ENCODE measurements around the gene NPC2.

NPC2 gene

DNA sequence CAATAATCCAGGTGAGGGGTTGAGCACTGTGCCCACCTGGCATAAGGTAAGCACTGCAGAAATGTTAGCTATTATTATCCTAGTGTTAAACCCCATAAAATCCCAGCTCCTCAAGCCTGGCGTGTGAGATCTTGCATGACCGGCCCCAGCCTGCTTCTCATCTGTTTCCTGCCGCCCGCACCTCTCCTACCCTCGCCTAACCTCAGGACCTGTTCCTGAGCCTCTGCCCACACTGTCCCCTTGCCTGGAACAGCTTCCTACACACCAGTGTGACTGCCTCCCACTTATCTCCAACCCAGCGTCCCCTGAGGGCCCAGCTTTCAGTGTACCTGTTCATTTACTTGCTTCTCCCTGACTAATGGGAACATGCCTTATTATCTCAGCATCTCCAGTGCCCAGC is 25.1 kb upstream of the NPC2 start:
- no peak for DNase-seq

DNA sequence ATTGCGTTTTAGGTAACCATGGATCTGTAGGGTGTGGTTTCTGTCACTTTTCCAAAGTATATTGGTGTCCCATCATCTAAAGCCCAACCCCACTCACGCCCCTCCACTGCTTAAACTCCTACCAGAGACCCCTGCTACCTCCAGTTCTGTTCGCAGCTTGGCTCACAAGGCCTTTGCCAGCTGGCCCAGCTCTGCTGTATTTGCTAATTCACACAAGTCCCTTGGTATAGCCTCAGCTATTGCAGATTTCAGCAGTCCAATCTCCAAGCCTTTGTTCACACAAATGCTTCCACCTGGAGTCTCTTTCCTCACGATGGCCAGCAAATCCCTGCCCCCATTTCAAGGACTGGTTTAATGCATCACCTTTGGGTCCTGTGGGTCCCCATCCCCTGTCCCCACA is 24.6 kb upstream of the NPC2 start:
- DNase-seq, result no peak

DNA sequence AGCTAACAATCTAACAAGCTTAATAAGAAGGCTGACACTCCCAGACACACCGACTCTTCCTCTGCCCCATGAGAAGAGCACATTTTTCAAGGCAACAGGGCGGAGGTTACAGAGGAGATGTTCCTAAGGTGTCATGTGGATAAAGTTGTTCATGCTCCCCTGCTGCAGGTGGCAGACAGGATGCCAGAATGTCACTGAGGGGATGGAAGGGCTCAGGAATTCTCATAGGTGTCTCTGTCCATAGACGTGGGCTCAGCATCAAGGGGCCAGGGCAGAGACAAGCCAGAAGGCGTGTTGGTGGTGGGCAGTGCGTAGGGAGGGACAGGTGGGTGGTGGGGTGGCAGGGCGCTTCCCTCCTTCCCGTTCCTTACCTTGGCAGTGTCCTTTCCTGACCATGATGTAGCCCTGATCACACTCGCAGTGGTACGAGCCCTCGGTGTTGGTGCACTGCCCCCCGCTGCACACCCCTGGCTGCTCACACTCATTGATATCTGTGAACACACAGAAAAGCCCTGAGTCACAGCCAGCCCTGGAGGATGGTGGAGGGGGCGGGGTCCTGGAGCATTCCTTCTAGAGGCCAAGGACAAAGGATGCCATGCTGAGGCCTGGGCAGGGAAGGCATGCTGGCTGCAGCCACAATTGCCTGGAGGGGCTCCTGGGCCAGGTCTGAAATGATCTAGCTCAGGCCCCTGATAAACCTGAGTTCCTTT is 23.5 kb upstream of the NPC2 start:
- DNase-seq, result peak; percentile 10

DNA sequence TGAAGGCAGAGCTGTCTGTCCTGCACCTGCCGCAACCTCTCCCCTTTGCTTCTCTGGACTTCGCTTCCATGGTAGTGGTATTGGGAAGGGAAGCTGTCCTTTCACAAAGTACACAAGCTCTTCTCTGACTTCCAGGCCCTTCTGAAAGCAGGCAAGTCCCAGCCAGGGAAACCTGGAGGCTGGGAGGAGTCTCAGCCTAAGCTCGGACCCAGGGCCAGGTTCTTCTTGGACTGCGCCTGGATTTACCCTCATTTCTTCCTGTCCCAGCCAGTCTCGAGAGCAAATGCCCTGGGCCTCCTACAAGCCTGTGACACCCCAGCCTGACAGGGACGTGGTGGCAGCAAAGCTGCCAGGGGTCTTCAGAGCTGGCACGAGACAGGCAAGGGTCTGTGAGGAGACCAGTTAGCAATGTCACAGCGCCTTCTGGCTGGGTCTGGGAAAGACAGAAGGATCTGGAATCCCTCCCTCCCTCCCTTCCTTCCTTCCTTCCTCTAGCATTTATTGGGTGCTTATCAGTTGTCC is 22.8 kb upstream of the NPC2 start:
- no peak for DNase-seq

DNA sequence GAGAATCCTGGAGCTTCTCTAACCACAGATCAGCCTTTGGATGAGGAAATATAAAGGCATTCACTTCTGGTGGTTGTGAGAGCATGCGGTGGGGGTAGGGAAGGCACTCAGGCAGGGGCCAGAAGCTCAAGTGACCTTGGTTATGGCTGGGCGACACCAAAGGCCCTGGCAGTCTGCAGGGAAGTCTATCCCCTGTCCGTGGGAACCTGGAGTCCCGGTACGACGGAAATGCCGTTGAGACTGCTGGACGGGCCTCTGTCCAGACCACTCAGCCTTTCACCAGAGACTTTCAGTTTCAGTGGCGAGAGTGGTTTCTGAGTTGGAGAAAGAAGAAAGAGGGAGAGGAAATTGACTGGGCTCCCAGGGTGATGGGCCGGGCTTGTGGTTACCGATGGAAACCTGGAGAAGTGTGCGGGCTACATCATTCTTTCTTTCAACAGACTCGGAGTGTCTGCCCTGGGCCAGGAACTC is 21.4 kb upstream of the NPC2 start:
- no peak for DNase-seq

DNA sequence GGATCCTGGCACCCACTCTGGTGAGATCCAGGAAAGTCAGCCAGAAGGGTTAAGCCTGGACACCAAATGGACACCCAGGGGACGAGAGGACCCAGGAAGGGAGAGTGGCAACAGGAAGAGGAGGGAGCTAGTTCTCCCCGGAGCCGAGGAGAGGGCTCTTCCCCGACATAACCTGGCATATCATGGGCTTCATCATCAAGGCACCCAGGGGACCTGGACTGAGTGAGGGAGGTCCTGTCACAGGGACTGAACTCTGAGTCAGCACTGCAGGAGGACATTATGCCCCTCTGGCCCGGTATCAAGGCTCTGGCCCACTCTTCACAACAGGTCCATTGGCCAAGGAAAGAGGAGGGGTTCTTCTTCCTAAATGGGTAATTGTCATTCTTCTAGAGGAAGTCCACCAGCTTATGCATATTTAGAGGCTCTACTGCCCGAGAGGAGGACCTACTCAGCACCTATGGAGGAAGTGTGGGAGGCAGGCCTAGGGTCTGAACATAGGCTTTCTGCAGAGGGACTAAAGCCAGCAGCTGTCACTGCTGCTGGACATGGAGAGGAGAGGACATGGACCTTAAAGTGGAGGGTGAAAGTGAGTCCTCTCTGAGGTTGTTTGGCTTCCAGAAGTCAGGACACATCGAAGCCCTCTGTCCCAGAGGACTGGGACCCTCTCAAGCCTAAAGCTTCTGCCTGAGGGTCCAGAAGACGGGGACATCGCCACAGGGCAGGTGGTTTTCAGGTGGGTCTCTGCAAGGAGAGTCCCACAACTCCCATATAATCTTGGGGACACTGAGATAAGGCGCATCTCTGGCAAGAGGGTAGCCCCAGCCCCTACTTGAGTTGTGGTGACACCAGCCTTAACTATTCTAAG is 19.1 kb upstream of the NPC2 start:
- no peak for DNase-seq

DNA sequence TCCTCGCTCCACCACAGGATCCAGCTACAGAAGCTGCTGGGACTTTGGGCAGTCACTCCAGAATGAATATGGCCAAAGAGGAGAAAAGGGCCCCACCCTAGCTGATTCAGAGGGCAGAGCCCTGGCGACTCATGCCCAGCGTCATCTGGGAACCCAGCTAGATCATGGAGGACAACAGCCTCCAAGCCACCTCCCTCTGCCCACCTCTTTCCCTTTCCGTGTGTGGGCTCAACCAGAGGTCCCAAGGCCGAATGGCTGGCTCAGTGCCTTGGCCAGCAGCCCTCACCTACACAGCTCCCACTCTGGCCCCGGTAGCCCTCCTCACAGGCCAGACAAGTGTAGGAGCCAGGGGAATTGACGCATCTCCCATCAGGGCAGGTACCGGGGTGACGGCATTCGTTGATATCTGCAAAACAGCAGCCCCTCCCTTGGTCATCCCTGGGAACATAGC is 17.9 kb upstream of the NPC2 start:
- no peak for DNase-seq

DNA sequence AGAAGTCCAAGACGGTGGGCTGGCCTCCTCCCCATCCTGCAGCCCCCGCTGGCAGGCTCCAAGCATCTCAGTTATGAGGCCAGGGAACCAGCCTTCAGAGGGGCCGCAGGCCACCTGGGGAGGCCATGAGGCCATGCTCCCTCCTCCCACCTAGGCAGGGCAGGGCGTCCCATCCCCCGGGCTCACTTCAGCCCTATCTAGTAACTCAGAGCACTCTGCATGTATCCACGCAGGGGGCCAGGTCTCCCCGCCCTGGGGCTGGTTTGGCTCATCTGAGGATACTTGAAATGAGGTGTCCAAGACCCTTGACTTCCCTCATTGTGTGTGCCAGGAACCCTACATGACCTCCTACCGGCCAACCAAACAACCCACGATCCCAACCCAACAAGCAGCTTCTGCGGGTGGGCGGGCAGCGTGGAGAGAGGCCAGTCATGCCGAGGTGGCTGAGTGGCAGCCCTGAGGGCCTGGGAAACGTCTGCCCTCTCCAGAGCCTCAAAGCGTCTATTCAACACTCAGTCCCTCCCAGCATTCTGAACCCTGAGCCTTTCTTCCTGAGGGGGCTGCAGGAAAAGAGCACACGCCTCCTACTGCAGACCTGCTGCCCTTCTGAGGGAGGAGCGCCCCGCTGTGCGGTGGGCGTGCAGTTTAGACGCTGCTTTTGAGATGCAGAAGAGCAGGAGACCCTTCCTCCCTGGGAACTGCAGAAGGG is 17.3 kb upstream of the NPC2 start:
- DNase-seq, result no peak

DNA sequence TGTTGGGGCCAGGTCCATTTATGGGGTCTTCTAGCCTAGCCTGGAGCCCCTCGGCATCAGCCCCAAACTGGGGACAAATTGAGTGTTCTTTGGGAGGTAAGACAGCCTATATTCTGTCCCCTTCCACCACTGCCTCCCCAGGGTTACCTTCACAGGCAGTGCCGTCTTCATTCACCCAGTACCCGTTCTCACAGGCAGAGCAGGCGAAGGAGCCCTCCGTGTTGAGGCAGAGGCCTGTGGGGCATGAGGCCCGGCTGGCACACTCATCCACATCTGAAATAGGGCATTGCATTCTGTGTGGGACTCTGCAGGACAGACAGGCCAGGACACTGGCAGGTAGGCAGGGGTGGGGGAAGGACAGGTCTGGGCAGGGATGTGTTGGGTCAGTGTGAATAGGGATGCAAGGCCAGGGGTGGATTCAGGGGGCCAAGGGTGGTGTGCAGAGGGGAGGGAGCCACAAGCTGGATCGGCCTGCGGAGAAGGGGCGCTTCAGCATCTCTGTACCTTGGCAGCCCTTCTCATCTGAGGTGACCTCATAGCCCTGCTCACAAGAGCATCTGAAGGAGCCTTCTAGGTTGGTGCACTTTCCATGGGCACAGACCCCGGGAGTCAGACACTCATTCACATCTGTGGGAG is 16.6 kb upstream of the NPC2 start:
- no peak for DNase-seq

DNA sequence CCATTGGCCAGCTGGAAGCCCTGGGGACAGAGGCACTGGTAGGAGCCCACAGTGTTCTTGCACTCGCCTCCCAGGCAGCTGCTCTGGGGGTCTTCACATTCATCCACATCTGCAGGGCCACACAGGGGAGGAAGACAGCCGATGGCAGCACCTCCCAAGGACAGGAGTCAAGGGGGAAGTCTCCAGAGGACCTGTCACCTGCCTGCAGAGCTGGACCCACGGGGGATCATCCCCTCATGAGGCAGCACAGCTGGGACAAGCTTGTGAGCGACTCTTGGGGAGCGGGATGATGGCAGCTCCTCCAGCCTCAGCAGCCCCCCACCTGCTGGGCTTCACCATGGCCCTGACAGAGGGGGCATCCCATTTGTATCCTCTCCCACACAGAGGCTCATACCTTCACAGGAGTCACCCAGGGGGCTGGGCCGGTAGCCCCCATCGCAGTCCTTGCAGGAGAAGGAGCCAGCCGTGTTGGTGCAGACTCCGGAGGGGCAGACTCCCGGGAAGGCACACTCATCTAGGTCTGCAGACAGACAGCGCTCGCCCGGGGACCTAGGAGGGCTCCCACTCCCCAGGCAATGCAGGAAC is 15.8 kb upstream of the NPC2 start:
- DNase-seq, result no peak

DNA sequence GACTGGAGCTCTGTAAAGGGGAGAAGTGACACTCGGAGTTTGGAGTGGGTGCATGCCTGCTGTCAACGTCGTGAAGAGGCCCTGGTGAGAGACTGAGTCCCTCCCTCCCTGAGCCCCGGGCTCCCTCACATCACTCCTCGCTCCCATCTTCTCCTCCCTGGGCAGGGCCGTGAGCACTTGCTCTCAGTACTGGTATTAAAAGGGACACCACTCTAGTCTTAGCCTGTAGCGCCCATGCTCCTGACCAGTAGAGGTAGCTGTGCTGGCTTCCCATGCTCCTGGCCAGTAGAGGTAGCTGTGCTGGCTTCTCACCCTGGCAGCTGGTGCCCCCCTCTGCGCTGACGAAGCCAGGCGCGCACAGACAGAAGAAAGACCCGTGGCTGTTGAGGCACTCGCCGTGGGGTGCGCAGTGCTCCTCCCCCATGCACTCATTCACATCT is 15.2 kb upstream of the NPC2 start:
- peak; percentile 81 for DNase-seq

DNA sequence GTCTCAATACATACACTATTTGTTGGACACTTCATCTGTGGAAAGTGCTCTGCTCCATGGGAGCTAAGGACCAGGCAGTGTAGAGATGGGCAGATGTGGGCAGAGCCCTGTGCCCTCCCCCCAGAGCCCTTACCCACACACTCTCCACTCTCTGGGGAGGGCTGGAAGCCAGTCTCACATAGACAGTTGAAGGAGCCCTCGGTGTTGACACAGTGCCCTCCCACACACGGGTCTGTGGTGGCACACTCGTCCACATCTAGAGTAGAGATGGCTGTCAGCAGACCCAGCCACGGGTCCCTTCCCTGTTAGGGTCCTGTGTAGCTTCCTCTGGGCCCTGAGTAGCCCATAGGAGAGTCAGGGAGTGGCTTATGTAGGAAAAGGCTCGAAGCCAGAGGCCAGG is 14.7 kb upstream of the NPC2 start:
- no peak for DNase-seq

DNA sequence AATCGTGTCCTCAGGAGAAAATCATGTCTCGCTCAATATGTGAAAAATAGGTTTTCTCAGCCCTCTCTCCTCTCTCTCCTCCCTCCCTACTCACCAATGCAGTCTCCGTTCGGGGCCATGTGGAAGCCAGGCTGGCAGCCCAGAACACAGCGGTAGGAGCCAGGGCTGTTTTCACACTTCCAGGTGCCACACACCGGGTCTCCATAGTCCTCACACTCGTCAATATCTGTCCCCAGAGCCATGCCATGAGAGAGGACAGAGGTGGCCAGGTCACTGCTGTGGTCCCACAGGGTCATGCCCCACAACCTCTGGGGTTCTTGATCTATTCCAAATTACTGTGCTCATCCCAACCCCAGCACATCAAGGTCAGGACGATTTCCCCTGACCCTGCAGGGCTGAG is 14.0 kb upstream of the NPC2 start:
- no peak for DNase-seq

DNA sequence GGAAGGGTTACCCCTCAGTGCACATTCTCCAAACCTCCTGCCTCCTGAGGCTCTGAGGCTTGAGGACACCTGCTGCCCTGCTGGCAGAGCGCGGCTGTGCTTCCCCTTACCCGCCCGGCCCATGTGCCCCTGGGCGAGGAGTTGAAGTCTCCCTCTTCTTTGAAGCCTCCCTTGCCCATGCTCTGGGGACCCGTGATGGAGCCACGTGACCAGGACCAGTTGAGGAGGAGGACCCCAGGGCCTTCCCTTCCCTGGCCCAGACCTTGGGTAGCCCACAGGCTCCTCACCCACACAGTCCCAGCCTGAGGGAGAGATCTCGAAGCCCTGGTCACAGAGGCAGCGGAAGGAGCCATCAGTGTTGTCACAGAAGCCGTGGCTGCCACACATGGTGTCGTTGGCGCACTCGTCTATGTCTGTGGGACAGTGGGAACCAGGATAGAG is 13.3 kb upstream of the NPC2 start:
- no peak for DNase-seq

DNA sequence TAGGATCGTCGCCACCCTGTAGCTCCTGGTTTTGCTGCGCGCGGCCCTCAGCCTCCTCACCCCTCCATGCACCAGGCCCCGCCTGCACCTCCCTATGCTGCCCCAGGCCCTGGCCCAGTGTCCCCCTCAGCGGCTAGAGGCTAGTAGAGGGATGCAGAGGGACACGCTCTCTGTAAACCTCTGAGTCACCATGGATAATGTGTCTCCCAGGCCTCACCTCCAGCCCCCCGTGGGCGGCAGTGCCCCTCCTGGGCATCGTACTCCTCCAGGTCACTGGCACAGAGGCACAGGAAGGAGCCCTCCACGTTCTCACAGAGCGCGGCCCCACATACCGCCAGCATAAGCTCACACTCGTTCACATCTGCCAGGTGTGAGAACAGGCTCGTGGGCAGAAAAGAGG is 12.7 kb upstream of the NPC2 start:
- no peak for DNase-seq

DNA sequence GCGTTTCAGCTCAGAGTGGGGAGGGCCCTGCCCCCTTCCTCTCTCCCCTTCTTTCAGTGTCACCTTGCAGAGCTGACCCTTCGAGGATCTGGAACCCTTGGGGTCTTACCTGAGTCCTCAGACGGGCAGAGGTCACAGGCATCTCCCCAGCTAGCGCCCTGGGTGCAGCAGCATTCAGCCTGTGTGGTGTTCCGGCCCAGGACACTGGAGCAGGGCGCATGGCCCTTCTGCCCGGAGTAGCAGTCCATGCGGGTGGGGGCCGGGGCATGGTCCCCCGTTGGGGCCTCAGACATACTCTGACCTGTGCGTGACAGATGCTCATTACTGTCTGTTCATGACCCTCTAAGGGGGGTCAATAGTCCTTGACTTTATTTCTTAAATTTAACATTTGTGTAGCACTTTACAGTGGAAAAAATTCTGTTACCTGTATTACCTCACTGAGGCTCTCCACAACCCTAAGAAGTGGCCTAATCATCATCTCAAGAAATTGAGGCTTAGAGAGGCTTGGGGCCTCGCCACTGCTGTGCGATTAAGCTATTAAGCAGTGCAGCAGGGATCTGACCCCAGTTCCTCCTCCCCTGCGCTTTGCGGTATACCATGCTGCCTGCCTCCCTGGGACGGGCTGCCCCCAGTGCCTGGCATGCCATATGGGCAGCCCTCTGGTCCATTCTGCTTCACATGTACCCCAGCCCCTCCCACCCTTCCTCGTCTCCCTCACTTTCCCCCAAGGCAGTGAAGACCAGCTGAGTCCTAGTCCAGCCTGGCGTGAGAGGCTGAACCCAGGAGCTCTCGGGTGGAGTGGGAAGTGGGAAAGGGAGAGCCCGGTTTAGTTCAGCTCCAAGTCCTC is 12.0 kb upstream of the NPC2 start:
- DNase-seq, result no peak

DNA sequence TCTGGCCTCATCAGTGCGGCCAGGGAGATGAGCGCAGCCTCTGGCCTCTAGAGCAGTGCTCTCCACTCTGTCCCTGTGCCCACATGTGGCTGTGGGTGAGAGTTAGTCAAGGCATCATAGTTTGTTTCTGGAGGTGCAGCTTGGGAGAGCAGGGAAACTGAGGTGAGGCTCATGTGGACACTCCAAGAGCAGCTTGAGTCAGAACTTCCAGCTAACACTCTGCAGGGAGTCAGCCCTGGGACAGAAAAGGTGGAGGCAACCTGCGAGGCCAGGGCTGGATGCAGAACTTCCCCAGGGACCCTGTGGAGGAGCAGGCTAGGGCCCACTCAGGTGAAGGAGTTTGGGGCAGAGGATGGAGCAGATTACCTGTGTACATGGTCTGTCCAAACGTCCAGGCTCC is 11.3 kb upstream of the NPC2 start:
- DNase-seq, result no peak

DNA sequence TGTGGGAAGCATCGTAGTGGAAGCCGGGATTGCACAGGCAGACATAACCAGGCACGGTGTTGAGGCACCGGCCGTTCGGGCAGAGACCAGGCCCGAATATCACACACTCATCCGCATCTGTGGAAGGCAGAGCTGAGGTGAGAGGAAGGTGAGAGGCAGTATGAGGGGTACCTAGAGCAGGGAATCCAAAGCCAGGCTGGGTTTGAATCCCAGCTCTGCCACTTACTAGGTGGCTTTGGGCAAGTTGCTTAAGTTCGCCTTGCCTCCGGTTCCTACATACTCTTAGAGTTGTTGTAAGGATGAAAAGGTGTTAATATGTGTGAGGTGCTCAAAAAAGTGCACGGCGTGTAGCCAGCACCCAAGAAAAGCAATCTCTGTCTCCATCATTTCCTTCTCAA is 10.8 kb upstream of the NPC2 start:
- no peak for DNase-seq

DNA sequence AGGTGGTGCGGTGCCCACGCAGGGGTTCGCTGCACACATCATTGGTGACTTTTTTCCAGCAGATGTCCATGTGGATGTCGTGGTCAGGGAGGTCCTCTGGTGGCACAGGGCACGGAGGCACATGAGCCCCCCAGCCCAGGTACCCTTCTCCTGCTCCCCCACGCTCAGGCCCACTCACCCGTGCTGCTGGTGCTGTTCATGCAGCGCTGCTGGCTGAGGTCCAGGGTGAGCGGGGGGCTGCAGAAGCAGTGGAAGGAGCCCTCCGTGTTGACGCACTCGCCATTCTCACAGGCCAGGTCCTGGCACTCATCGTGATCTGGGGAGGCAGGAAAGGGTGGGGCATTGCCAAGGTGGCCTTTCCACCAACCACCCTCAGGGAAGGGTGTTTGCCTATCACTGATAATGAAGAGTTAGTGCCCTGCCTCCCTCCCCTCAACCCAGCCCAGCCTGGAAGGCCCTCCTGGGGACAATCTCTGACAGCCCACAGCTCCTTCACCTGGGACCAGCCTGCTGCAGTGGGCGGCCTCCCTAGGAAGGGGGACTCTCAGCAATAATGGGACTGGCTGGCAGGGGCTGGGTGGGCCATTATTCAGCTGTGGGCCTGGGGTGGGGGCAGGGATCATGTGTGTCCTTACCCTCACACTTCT is 10.3 kb upstream of the NPC2 start:
- no peak for DNase-seq

DNA sequence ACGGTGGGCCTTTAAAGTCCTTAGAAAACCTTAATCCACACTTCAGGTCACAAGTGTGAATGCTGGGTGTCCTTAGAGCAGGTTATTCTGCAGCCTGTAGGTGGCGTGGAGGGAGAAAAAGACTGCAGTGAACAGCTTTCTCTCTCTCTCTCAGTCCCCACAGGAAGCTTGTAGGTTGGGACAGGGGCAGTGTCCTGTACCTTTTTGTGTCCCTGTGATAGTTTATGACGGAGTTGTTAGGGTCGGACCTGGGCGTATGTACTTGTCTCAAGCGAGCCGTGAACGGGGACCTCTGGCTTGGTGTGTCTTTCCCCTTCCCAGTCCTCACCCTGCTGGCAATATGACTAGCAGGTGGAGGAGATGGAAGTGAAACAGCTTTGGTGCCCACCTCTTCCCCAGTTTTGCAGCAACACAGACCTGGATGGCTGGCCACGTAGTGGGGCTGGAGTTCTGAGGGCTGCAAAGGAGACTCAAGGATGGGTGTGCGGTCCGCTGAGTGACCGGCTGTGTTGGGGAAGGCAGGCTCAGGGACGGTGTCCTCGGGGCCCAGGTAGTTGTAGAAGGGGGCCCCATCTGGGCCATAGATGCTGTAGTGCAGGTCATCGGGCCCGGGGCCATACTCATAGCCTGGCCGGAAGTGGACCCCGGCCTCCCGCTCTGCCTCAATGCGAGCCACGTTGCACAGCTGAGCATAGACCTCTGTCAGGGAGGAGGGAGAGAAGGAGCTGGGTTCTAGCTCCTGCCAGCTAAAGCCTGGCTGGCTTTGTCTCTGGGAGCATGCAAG is 9.3 kb upstream of the NPC2 start:
- DNase-seq, result peak; percentile 42
